NB4 (cell line): Measurements from ENCODE around the gene METTL21C.

ENCODE experiments used
- DNase-seq: peaks from one replicate; pipeline ENCODE4 v3.0.0; 2010; ENCODE audit warnings: low read depth
- H3K4me3 ChIP-seq: one replicate; pipeline ENCODE4 v1.5.1; 2011; ENCODE audit warnings: mild to moderate bottlenecking, low read depth, low read length, moderate library complexity
- MYC ChIP-seq: IDR thresholded peaks from 2 replicates; pipeline ENCODE4 v1.6.1; 2011; ENCODE audit warnings: low read depth, low read length
- POLR2A ChIP-seq: IDR thresholded peaks from 2 replicates; pipeline ENCODE4 v1.6.1; 2011; ENCODE audit warnings: mild to moderate bottlenecking; ENCODE audit not compliant: insufficient read length; ENCODE audit errors: extremely low read depth
- TF ChIP-seq, protein P1 (sequence below): IDR thresholded peaks from 2 replicates; pipeline ENCODE4 v1.6.1; 2011; ENCODE audit warnings: low read depth, low read length
- TF ChIP-seq, protein P2 (sequence below): IDR thresholded peaks from one replicate; pipeline ENCODE4 v1.5.1; 2012; ENCODE audit warnings: low read depth, low read length

The METTL21C gene

DNA sequence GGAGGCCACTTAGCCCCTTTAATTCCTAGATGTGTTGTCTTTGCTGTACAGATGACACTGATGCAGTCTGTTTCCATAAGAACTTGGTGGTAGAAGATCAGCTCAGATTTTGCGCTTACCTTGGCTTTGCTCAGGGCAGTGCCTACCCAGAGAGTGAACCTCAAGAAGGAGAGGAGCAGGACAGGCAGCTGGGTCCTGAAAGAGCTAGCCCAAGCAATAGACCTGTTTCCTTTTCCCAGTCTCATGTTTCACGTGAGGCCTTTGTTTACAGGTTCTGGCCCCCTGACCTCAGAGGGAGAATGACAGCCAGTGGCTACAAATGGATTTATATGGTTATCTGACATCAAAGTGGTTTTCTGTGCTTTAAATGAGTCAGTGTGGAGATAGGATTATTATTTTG lies 40.1 kb downstream of the METTL21C start:
- no peak for DNase-seq
- no peak for TF ChIP-seq POLR2A
- TF ChIP-seq, protein P1, sequence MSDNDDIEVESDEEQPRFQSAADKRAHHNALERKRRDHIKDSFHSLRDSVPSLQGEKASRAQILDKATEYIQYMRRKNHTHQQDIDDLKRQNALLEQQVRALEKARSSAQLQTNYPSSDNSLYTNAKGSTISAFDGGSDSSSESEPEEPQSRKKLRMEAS, result no peak
- TF ChIP-seq, protein P2, sequence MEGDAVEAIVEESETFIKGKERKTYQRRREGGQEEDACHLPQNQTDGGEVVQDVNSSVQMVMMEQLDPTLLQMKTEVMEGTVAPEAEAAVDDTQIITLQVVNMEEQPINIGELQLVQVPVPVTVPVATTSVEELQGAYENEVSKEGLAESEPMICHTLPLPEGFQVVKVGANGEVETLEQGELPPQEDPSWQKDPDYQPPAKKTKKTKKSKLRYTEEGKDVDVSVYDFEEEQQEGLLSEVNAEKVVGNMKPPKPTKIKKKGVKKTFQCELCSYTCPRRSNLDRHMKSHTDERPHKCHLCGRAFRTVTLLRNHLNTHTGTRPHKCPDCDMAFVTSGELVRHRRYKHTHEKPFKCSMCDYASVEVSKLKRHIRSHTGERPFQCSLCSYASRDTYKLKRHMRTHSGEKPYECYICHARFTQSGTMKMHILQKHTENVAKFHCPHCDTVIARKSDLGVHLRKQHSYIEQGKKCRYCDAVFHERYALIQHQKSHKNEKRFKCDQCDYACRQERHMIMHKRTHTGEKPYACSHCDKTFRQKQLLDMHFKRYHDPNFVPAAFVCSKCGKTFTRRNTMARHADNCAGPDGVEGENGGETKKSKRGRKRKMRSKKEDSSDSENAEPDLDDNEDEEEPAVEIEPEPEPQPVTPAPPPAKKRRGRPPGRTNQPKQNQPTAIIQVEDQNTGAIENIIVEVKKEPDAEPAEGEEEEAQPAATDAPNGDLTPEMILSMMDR, result no peak
- no peak for TF ChIP-seq MYC
- H3K4me3 ChIP-seq, result no peak overlapping the region

DNA sequence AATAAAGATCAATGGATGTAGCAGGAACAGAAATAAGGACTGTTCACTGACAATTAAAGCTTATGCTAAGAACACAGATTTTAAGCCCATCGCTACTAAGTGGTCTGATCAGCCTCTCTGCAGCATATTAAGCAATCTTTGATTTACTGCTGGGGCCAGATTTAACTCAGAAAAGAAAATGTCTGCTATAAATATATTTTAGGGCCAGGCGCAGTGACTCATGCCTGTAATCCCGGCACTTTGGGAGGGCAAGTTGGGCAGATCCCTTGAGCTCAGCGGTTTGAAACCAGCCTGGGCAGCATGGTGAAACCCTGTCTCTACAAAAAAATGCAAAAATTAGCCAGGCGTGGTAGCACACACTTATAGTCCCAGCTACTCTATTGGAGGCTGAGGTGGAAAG lies 43.0 kb downstream of the METTL21C start:
- no peak for DNase-seq
- no peak for TF ChIP-seq MYC
- TF ChIP-seq POLR2A, result no peak
- TF ChIP-seq, protein P1, result no peak
- TF ChIP-seq, protein P2, result no peak
- no peak overlapping the region for H3K4me3 ChIP-seq

DNA sequence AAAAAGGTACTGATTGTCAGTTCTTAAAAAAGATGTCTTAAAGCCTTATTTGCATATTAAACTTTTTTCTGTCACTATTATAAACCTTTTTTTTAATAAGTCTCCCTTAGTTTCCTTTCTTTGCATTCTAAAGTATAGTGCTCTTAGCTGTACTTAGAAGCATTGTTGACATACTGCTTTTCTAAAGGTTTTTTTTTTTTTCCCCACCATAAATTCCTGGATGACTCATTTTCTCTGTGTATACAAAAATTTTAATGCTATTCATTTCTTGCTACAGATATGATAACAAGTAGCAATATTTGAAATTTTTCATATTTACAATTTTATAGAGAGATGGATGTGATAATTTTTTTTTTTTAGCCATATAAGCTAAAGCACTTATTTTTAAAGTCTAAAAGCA lies 43.5 kb downstream of the METTL21C start:
- TF ChIP-seq, protein P1, result no peak
- TF ChIP-seq MYC (no peak), POLR2A (no peak)
- TF ChIP-seq, protein P2, result no peak
- no peak for DNase-seq
- H3K4me3 ChIP-seq, result no peak overlapping the region

DNA sequence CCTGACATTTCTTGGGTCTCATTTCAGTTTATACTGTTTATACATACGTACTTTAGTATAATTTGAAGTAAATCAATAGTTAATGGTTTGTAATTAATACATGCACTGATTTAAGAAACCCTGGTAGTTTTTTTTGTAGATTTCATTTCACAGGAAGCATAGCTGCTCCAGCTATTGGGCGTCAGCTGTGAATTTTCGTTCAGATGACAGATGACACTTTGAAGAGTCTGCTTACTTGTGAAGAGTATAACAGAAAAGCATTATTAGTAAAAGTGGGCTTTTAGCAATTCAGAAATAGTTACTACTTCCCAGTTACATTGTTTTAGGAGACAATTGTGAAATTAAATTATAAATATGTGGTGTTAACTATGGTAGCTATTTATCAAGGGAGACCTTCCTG lies 44.4 kb downstream of the METTL21C start:
- H3K4me3 ChIP-seq, result no peak overlapping the region
- TF ChIP-seq, protein P2, result no peak
- TF ChIP-seq MYC, result no peak
- TF ChIP-seq, protein P1, result no peak
- TF ChIP-seq POLR2A, result no peak
- no peak for DNase-seq

DNA sequence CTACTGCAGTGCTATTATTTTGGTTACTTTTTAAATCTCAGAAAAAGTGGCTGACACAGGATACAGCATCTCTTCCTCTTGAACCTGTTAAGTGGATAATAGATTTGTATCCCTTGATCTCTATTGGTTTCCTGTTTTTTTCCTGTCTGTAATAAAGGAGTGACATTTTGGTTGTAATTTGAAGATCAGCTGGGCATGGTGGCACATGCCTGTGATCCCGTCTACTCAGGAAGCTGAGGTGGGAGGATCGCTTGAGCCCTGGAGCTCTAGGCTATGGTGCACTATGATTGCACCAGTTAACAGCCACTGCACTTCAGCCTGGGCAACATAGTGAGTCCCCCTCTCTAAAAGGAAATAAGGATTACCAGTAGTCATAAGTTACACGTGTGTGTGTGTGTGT lies 46.8 kb downstream of the METTL21C start:
- DNase-seq, result no peak
- TF ChIP-seq MYC, result no peak
- no peak for TF ChIP-seq POLR2A
- TF ChIP-seq, protein P2, result no peak
- TF ChIP-seq, protein P1, result no peak
- no peak overlapping the region for H3K4me3 ChIP-seq

DNA sequence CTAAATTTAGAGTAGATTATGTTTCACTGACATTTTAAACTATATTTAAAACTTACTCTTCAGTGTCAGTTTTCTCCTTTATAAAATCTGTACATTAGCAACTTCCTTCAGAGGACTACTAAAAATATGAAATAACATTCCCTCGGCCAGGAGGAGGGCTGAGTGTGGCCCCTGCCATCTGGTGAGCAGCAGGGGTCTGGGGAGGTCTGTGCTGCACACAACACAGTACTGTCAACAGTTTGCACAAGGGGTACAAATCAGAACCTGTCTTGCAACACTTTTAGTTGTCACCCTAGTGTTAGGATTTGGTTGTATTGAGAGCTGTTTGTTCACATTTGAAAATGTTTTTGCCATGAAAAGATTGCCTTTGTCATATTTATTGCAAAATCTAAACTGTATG lies 49.1 kb downstream of the METTL21C start:
- TF ChIP-seq MYC (no peak), POLR2A (no peak)
- TF ChIP-seq, protein P2, result no peak
- TF ChIP-seq, protein P1, result no peak
- no peak for DNase-seq
- no peak overlapping the region for H3K4me3 ChIP-seq
